Measurements from ENCODE around the gene SORBS1. TPM values are rescaled to one million over a fixed set of nuclear protein-coding genes. Genes with fewer than 3 reads are reported as not detected.

Gene SORBS1
- total and polyA plus RNA-seq, 2 donors (not counting 3 experiments of a cell fraction or from before 2014, with no cell fraction given): 2.0 to 7.9 TPM

- Histone ChIP-seq H3K36me3 (ENCODE audit: control insufficient read depth in 2 of 2, extremely low read depth in 1 of 2, insufficient read depth in 2 of 2, low read length in 2 of 2) (no peaks in the 10 kb centered on the region), H3K4me2 (ENCODE audit: insufficient read depth, low read length) (no peak overlapping the region), H3K79me2 (ENCODE audit: control insufficient read depth, insufficient read depth, low read length) (no peaks in the 10 kb centered on the region), H3K4me1 (ENCODE audit: control insufficient read depth, extremely low read depth, insufficient read depth, low read length) (peaks cover 30% of the 10 kb centered on the region), H3K27ac (ENCODE audit: insufficient read depth, low read depth, low read length) (no peak overlapping the region), H3K9me3 (replicated peaks; ENCODE audit: control insufficient read depth, insufficient read depth, low read length) (no peaks in the 10 kb centered on the region), H3K4me3 (replicated peaks in 1 of 3; ENCODE audit: insufficient read depth in 1 of 3, low read depth in 1 of 3, low read length in 3 of 3) (no peak overlapping the region), H3K27me3 (ENCODE audit: control insufficient read depth in 2 of 2, insufficient read depth in 2 of 2, low read length in 2 of 2) (no peaks in the 10 kb centered on the region), H3K9me1 (replicated peaks; ENCODE audit: control insufficient read depth, extremely low read depth, insufficient read depth, low read length) (no peaks in the 10 kb centered on the region), H2AFZ (ENCODE audit: low read depth, low read length) (no peak overlapping the region), H4K20me1 (replicated peaks; ENCODE audit: control insufficient read depth, extremely low read depth, insufficient read depth, low read length) (no peaks in the 10 kb centered on the region), H3K9ac (replicated peaks; ENCODE audit: extremely low read depth, insufficient read depth, low read length) (no peak overlapping the region)
- no peak for FAIRE-seq
- ChIA-PET CTCF (interaction anchor here (1.4 to 2.3 kb wide), 4 partner anchors 21 to 89 kb away, joined by 5 to 9 read pairs (median 6); no protein-coding TSS in a partner anchor), POLR2A (no interaction called here)
- intact Hi-C loops (cut with micrococcal nuclease) (no loop called here), dilution Hi-C loops (cut with MboI; ENCODE audit: extremely low pct_ligation_motif_present, low sequenced_read_pairs) (no loop called here)
- TF ChIP-seq FOS (IDR thresholded peaks at IDR 0.05; ENCODE audit: borderline replicate concordance, insufficient read depth, low read length): no peak
- TF ChIP-seq MYC (IDR thresholded peaks at IDR 0.05; ENCODE audit: low read depth, low read length): no peak
- TF ChIP-seq EZH2 (IDR thresholded peaks at IDR 0.05; ENCODE audit: borderline replicate concordance, low read depth, low read length, severe bottlenecking): no peak
- TF ChIP-seq CTCF (IDR thresholded peaks at IDR 0.05; ENCODE audit: extremely low read depth in 1 of 2, insufficient read depth in 1 of 2, low read depth in 1 of 2, low read length in 2 of 2): no peak
- TF ChIP-seq POLR2AphosphoS5 (IDR thresholded peaks at IDR 0.05; ENCODE audit: insufficient read depth, low read depth, low read length): no peak
- no peak for TF ChIP-seq MAX (IDR thresholded peaks at IDR 0.05; ENCODE audit: insufficient read depth, insufficient read length)
- no peak for TF ChIP-seq JUN (IDR thresholded peaks at IDR 0.05; ENCODE audit: borderline replicate concordance, insufficient read depth, insufficient read length, low read depth)
- TF ChIP-seq POLR2A (IDR thresholded peaks at IDR 0.05; ENCODE audit: low read depth, low read length): no peak
- no peak for TF ChIP-seq GATA2 (IDR thresholded peaks at IDR 0.05; ENCODE audit: insufficient read depth, insufficient read length, low read depth, low read length)
- no TSS peak for BruUV-seq (replicated peaks)
- no peak for DNase-seq (ENCODE audit: low read depth, low spot score)
Observed at GRCh38 chr10:95332666-95333249, 228.4 kb downstream of the SORBS1 start.

Data from endothelial cell of umbilical vein (primary cell).